ENCODE results near the gene MYF6.

The MYF6 gene

GRCh38 chr12:80697270-80697887 lies 10.1 kb upstream of the MYF6 start:
- no peak for DNase-seq (ENCODE audit: extremely low read depth, low read depth)
- no peak for TF ChIP-seq CTCF (IDR thresholded peaks at IDR 0.05; ENCODE audit: low read depth, low read length)

DNA sequence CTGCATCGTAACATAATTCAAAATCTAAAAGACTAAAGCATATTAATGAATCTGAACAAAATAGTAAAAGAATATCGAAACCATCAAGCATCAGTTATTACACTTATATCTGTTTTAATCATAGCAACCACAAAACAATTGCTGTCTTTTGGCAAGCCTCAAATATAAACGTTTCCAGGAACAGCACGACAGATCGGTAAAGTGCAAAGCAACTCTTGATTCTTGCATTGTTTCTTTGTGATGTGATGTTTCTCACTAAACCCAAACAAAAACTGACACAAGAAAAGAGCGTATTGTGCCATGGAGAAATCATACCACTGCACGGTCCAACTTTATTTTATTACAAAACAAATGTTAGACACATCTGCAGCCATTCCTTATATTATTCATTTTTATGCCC lies 9.2 kb upstream of the MYF6 start:
- no peak for TF ChIP-seq CTCF (IDR thresholded peaks at IDR 0.05; ENCODE audit: low read depth, low read length)
- DNase-seq (ENCODE audit: extremely low read depth, low read depth) = no peak

- no peak for DNase-seq (ENCODE audit: extremely low read depth, low read depth)
- no peak for TF ChIP-seq CTCF (IDR thresholded peaks at IDR 0.05; ENCODE audit: low read depth, low read length)
These were observed 8.4 kb upstream of the MYF6 start for GRCh38 chr12:80698847-80699542.

DNA sequence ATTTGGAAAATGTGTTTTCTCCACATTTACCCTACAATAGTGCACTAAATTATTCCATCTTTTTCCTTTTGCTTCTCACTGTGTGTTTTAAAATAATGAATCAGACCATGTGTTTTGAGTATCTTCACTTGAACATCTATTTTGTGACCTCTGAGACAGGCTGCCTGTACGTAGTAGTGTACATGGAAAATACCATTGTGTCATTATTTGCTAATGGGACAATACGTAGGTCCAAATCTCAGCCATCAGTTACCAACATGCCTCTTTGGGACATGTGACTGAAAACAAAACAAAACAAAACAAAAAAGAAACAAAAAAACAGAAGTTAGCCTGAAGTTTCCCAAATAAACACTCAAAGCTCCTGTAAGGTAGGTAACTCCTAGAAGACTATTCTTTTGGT lies 7.1 kb upstream of the MYF6 start:
- TF ChIP-seq CTCF (IDR thresholded peaks at IDR 0.05; ENCODE audit: low read depth, low read length) = no peak
- no peak for DNase-seq (ENCODE audit: extremely low read depth, low read depth)

DNA sequence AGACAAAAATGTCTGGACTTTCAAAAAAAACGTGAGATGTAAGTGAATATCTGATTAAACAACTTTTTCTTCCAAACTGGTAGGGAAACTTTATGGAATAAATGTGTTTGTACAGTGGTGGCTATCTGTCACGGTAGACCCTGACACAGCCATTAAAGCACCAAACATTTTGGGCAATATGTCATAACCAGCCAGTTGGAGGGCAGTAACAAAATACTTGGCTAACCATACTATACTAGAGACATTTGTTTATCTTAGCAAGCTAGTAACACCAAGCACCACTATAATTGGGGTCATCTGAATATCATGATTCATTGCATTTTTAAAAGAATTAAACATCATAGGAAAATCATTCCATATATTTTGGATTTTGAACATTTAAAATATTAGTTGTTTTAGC lies 6.0 kb upstream of the MYF6 start:
- no peak for TF ChIP-seq CTCF (IDR thresholded peaks at IDR 0.05; ENCODE audit: low read depth, low read length)
- no peak for DNase-seq (ENCODE audit: extremely low read depth, low read depth)

DNA sequence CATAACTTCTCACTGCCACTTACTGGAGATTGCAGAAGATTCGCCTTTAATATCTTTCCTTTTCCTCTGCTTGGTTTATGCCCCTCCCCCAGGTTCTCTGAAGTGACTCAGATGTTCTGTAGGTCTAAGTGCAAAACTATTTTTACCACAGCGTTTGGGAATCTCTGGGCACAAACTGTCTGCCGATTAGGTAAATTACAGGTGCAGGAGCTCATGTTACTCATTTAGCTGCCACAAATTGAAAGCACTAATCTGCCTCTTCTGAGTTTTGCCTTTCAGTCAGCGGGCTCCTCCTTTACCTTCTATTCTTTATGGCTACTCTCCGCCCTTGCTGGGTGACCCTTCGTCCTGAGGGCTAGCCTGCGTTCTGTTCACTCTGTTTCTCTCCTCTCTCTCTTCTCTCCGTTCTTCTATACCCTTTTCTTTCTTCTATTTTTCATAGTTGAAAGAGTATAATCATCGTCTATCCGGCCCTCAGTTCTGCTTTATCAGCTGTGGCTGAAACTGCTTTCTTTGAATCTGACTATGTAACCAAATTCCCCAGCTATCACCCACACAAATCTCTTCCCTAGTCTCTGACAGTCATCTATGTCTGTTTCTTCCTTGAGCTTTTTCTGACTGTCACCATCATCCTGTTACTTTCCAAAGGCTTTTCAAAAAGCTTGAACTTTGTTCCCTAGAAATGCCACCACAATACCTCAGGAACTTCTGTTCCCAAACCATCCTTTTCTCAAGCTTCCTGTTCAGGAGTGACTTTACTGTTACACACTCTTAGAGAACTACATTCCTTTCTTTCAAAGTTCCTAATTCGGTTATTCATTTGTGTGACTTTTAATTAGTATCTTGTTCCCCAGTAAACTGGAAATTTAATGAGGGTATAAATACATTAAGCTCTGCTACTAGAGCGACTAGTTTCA lies 4.3 kb upstream of the MYF6 start:
- no peak for DNase-seq (ENCODE audit: extremely low read depth, low read depth)
- TF ChIP-seq CTCF (IDR thresholded peaks at IDR 0.05; ENCODE audit: low read depth, low read length) = no peak

GRCh38 chr12:80704420-80704819 lies 3.0 kb upstream of the MYF6 start:
- TF ChIP-seq CTCF (IDR thresholded peaks at IDR 0.05; ENCODE audit: low read depth, low read length) = no peak
- DNase-seq (ENCODE audit: extremely low read depth, low read depth) = no peak

All from AG09319 (cell line).